Activated B cell treated with CpG ODN at 0.5 μM for 24 hours (primary cell): Measurements from ENCODE around the gene EGFL7. TPM values are rescaled to one million over a fixed set of nuclear protein-coding genes. Genes with fewer than 3 reads are reported as not detected.
A peak's percentile ranks its signal among the peaks of the same experiment; 100 is the strongest.

Experiments
- ATAC-seq: fragments of 200-7000 bp; cut with Tn5 transposase; one replicate; pipeline ENCODE4 v1.10.0; 2021; ENCODE audit warnings: low read depth, mild to moderate bottlenecking, moderate library complexity
- CTCF ChIA-PET: fragments of 350-600 bp; sonication (Branson Sonifier 250); formaldehyde crosslinking; loops from one replicate; lab custom pipeline; 2021; ENCODE audit warnings: antibody characterized with exemption; lab: Charles Lee
- POLR2A ChIA-PET: fragments of 350-600 bp; sonication (Branson Sonifier 250); formaldehyde crosslinking; loops from one replicate; lab custom pipeline; 2021; ENCODE audit warnings: antibody characterized with exemption; lab: Charles Lee
- DNase-seq: peaks from one replicate; pipeline ENCODE4 v3.0.0; 2022
- H3K27ac Mint-ChIP-seq: one replicate; pipeline ENCODE4 v1.8.0; 2020; ENCODE audit warnings: mixed read lengths
- H3K27me3 Mint-ChIP-seq: one replicate; pipeline ENCODE4 v1.8.0; 2021; ENCODE audit warnings: mixed read lengths
- H3K36me3 Mint-ChIP-seq: one replicate; pipeline ENCODE4 v1.8.0; 2021; ENCODE audit warnings: low read depth, mixed read lengths
- H3K4me1 Mint-ChIP-seq: one replicate; pipeline ENCODE4 v1.8.0; 2021; ENCODE audit warnings: mixed read lengths
- H3K4me3 Mint-ChIP-seq: one replicate; pipeline ENCODE4 v1.8.0; 2020; ENCODE audit warnings: mild to moderate bottlenecking, mixed read lengths
- H3K9me3 Mint-ChIP-seq: one replicate; pipeline ENCODE4 v1.8.0; 2020; ENCODE audit warnings: mixed read lengths
- intact Hi-C: fragments of 100-400 bp; cut with micrococcal nuclease; formaldehyde crosslinking; loops from one replicate; pipeline ENCODE4 v1.15.1; 2024
- total RNA-seq: library from RNA; stranded (reverse); gene quantifications from 2 replicates; pipeline ENCODE4 v1.2.3, GENCODE V29; 2022
- TF ChIP-seq, protein P1 (sequence below): fragments of 200-600 bp; IDR thresholded peaks from one replicate; pipeline ENCODE4 v1.8.0; 2022; ENCODE audit warnings: antibody characterized with exemption, mild to moderate bottlenecking

Gene EGFL7
- total RNA-seq, 1 donor from 2014 or later, result not detected

DNA sequence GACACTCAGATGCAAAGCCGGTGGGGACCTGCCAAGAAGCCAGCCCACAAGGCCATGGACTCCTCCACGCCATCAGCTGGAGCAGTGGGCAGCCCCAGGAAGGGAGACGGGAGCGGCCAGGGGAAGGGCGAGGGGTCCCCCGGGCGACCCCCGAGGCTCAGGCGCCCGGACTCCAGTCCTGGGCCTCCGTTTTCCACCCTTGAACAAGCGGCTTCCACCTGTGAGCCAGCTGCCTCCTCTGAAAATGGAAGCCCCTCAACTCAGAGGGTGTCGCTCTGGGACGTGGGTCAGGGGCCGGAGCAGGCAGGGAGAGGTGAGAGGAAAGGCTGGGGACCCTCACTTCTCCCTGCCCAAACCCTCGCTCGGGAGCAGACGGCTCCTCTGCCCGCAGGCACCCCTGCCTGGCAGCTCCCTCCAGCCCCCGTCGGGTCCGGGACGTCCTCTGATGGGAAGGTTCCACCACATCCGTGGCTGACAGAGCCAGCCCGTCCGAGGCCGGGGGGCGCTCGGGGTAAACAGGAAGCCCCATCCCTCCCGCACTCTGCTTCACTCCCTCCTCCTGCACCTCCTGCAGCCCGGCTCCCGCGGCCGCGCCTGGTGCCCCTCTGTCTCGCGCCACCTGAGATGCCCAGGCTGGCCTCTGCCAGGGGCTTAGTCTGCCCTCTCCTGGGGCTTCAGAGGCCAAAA lies 3.7 kb upstream of the EGFL7 start:
- DNase-seq (peak; percentile 21), ATAC-seq (no peak)
- no peak overlapping the region for H3K27ac Mint-ChIP-seq
- peaks cover 25% of the 10 kb centered on the region for H3K4me1 Mint-ChIP-seq
- H3K4me3 Mint-ChIP-seq, result no peak overlapping the region
- no peaks in the 10 kb centered on the region for H3K36me3 Mint-ChIP-seq
- ChIA-PET POLR2A (no interaction called here), CTCF (no interaction called here)
- TF ChIP-seq, protein P1, sequence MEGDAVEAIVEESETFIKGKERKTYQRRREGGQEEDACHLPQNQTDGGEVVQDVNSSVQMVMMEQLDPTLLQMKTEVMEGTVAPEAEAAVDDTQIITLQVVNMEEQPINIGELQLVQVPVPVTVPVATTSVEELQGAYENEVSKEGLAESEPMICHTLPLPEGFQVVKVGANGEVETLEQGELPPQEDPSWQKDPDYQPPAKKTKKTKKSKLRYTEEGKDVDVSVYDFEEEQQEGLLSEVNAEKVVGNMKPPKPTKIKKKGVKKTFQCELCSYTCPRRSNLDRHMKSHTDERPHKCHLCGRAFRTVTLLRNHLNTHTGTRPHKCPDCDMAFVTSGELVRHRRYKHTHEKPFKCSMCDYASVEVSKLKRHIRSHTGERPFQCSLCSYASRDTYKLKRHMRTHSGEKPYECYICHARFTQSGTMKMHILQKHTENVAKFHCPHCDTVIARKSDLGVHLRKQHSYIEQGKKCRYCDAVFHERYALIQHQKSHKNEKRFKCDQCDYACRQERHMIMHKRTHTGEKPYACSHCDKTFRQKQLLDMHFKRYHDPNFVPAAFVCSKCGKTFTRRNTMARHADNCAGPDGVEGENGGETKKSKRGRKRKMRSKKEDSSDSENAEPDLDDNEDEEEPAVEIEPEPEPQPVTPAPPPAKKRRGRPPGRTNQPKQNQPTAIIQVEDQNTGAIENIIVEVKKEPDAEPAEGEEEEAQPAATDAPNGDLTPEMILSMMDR, result no peak
- no peaks in the 10 kb centered on the region for H3K9me3 Mint-ChIP-seq
- intact Hi-C loops, result no loop called here
- peaks cover 32% of the 10 kb centered on the region for H3K27me3 Mint-ChIP-seq

DNA sequence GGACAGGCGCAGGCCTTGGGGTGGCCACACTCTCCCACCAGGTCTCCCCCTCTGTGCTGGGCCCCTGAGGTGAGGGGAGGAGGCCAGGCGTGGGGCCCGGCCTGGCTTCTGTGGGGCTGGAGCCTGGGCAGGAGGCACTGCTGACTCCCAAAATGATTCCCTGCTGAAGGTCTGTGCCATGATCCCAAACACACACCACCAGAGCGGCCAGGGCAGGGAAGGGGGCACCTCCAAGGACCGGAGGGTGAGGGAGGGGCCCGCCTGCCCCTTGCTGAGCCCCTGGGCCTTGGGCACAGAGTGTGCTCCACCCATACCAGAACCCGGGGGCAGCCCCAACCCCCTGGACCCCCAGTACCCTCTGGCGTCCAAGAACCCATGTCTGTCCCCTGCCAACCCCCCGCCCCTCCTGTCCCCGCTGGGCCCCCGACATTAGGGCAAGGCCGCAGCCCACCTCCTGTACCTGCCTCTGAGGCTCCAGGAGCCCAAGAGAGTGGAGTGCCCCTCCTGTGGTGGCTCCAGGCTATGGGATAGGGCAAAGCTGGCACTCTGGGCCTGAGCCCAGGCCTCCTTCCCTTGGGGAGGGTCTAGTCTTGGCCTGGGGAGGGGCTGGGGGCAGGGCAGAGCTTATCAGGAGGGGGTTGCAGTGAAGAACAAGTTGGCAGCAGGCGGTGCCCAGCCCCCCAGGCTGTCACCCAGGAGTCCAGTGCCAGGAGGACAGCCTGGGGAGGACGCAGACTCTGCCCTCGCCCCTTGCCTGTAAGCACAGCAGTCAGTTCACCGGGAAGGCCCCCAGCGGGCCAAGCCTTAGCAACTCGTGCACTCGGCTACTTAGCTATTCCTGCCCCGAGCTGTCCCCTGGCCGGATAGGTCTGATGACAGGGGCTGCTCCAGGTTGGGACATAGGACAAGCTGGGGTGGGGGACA lies 2.6 kb upstream of the EGFL7 start:
- ChIA-PET POLR2A (interaction anchor here (1.4 kb wide), 1 partner anchor 68 kb away, joined by 4 read pairs; no protein-coding TSS in a partner anchor), CTCF (no interaction called here)
- TF ChIP-seq, protein P1, result no peak
- no peak overlapping the region for H3K27ac Mint-ChIP-seq
- H3K27me3 Mint-ChIP-seq, result peaks cover 33% of the 10 kb centered on the region
- H3K36me3 Mint-ChIP-seq, result no peaks in the 10 kb centered on the region
- no peak for ATAC-seq
- peaks cover 28% of the 10 kb centered on the region for H3K4me1 Mint-ChIP-seq
- H3K4me3 Mint-ChIP-seq, result no peak overlapping the region
- H3K9me3 Mint-ChIP-seq, result no peaks in the 10 kb centered on the region
- no peak for DNase-seq
- intact Hi-C loops, result loop anchor here (10.0 kb wide), 1 partner anchor 55 kb away; the partner anchor contains the start of gene DIPK1B

DNA sequence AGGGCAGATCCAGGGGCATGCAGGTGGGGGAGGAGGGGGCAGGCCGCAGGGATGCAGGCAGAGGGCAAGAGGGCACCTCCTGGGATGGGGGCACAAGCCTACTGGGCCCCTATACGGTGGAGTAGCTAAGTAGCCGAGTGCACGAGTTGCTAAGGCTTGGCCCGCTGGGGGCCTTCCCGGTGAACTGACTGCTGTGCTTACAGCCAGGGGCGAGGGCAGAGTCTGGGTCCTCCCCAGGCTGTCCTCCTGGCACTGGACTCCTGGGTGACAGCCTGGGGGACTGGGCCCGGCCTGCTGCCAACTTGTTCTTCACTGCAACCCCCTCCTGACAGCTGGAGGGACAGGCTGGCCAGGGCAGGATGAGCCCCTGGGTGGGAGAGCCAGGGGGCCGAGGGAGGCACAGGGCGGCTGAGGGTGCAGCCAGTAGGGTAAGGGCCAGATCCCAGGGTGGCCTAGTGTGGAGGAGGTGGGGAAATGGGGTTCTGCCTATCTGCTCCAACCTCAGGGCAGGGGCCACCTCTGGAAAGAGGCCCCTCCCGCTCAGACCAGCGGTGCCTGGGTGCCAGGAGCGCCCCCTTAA lies 1.7 kb upstream of the EGFL7 start:
- TF ChIP-seq, protein P1, result no peak
- no peaks in the 10 kb centered on the region for H3K36me3 Mint-ChIP-seq
- peaks cover 30% of the 10 kb centered on the region for H3K27me3 Mint-ChIP-seq
- ATAC-seq (no peak), DNase-seq (peak; percentile 14)
- CTCF ChIA-PET, result no interaction called here
- peaks cover 19% of the 10 kb centered on the region for H3K4me1 Mint-ChIP-seq
- no peaks in the 10 kb centered on the region for H3K9me3 Mint-ChIP-seq
- intact Hi-C loops, result loop anchor here (10.0 kb wide), 1 partner anchor 54 kb away; the partner anchor contains the start of gene DIPK1B
- H3K4me3 Mint-ChIP-seq, result no peak overlapping the region
- H3K27ac Mint-ChIP-seq, result no peak overlapping the region
- POLR2A ChIA-PET, result interaction anchor here (0.5 to 1.4 kb wide), 2 partner anchors 8 to 67 kb away, joined by 3 to 4 read pairs; no protein-coding TSS in a partner anchor

DNA sequence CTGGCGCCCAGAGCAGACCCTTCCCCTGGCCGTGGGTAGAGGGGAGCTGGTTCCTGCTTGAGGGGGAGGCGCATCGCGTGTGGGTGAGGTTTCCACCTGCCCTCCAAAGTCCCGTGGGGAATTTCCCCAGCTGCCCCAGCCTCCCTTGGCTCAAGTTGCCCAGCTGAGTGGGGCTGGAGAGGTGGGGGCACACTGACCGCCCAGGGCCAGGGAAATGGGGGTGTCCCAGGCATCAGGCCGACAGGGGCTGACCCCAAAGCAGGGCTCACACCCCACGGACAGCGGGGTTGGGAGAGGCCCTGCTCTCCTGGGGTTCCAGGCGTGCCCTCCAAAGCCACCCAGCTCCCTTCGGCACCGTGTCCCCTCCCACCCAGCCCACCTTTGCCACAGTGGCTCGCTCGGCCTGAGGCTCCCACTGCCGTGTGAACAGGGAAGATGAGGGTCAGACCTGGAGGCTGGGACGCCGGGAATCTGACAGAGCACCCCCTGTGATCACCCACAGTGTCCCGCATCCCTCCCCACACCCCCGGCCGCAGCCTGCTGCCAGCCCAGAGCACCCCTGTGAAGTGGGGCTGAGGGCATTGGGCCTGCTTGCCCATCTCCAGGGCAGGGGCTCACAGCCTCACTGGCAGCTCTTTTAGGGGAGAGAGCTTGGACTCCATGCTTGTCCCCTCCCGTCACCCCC lies 933 bp upstream of the EGFL7 start:
- Mint-ChIP-seq H3K9me3 (no peaks in the 10 kb centered on the region), H3K36me3 (no peaks in the 10 kb centered on the region), H3K4me3 (no peak overlapping the region), H3K27me3 (peaks cover 28% of the 10 kb centered on the region), H3K27ac (no peak overlapping the region), H3K4me1 (peaks cover 16% of the 10 kb centered on the region)
- ATAC-seq, result no peak
- TF ChIP-seq, protein P1, result no peak
- DNase-seq, result peak; percentile 15
- ChIA-PET POLR2A (interaction anchor here (0.5 kb wide), 1 partner anchor 9 kb away, joined by 3 read pairs; no protein-coding TSS in a partner anchor), CTCF (interaction anchor here (0.8 kb wide), 1 partner anchor 10 kb away, joined by 3 read pairs; no protein-coding TSS in a partner anchor)
- intact Hi-C loops, result loop anchor here (10.0 kb wide), 1 partner anchor 53 kb away; the partner anchor contains the start of gene DIPK1B
